NB4 (cell line): ENCODE results near the gene ACOT7.

Experiments used
- POLR2A ChIP-seq: IDR thresholded peaks from 2 replicates; pipeline ENCODE4 v1.6.1; 2011; ENCODE audit warnings: mild to moderate bottlenecking; ENCODE audit not compliant: insufficient read length; ENCODE audit errors: extremely low read depth
- TF ChIP-seq, protein P1 (sequence below): IDR thresholded peaks from one replicate; pipeline ENCODE4 v1.5.1; 2012; ENCODE audit warnings: low read depth, low read length

DNA sequence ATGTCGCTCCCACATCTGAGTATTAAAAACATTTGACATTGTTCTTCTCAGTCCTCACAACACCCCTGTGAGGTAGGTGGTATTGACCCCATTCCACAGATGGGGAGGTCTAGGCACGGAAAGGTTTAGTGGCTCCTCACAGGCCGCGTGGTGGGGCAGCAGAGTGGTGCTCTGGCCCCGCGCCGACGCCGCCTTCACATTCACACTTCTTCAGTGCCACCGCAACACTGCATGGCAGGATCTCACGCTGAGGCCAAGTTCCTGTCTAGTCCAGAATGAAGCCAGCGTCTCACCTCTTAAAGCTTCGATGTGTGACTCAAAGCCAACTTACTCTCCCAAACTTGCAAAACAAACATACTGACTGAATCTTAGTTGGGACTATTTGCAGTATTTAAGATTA is 169.9 kb downstream of the ACOT7 start:
- no peak for TF ChIP-seq POLR2A
- TF ChIP-seq, protein P1, sequence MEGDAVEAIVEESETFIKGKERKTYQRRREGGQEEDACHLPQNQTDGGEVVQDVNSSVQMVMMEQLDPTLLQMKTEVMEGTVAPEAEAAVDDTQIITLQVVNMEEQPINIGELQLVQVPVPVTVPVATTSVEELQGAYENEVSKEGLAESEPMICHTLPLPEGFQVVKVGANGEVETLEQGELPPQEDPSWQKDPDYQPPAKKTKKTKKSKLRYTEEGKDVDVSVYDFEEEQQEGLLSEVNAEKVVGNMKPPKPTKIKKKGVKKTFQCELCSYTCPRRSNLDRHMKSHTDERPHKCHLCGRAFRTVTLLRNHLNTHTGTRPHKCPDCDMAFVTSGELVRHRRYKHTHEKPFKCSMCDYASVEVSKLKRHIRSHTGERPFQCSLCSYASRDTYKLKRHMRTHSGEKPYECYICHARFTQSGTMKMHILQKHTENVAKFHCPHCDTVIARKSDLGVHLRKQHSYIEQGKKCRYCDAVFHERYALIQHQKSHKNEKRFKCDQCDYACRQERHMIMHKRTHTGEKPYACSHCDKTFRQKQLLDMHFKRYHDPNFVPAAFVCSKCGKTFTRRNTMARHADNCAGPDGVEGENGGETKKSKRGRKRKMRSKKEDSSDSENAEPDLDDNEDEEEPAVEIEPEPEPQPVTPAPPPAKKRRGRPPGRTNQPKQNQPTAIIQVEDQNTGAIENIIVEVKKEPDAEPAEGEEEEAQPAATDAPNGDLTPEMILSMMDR = no peak
